Loucy (cell line): ENCODE data around the gene CTNND2.

ENCODE experiments used
- H2AFZ ChIP-seq: fragments of 200-600 bp; sonication (generic); 2 replicates; pipeline ENCODE4 v1.6.0; 2016; ENCODE audit warnings: antibody characterized with exemption, mild to moderate bottlenecking, low read length, moderate library complexity
- H3F3A ChIP-seq: fragments of 200-600 bp; 2 replicates; pipeline ENCODE4 v1.6.0; 2016; ENCODE audit warnings: antibody characterized with exemption, low read depth, mild to moderate bottlenecking
- H3K27me3 ChIP-seq: fragments of 200-600 bp; sonication (generic); 2 replicates; pipeline ENCODE4 v1.6.1; 2014; ENCODE audit warnings: low read length, mild to moderate bottlenecking; ENCODE audit not compliant: insufficient read depth, poor library complexity, severe bottlenecking
- H3K36me3 ChIP-seq: fragments of 200-600 bp; sonication (generic); 2 replicates; pipeline ENCODE4 v1.6.1; 2016; ENCODE audit warnings: low read length; ENCODE audit not compliant: insufficient read depth
- H3K4me1 ChIP-seq: fragments of 200-600 bp; sonication (generic); 2 replicates; pipeline ENCODE4 v1.5.1; 2014; ENCODE audit warnings: low read length, mild to moderate bottlenecking; ENCODE audit not compliant: insufficient read depth, poor library complexity, severe bottlenecking
- H3K4me2 ChIP-seq: fragments of 200-600 bp; sonication (generic); 2 replicates; pipeline ENCODE4 v1.6.0; 2014; ENCODE audit warnings: antibody characterized with exemption, low read length, low read depth, mild to moderate bottlenecking; ENCODE audit not compliant: poor library complexity, severe bottlenecking
- H3K4me3 ChIP-seq: fragments of 200-600 bp; sonication (generic); 2 replicates; pipeline ENCODE4 v1.5.1; 2014; ENCODE audit warnings: low read length, mild to moderate bottlenecking, mixed read lengths; ENCODE audit not compliant: poor library complexity, severe bottlenecking
- H3K79me2 ChIP-seq: fragments of 200-600 bp; sonication (generic); 2 replicates; pipeline ENCODE4 v1.6.1; 2014; ENCODE audit warnings: low read length; ENCODE audit not compliant: insufficient read depth
- H3K9ac ChIP-seq: fragments of 200-600 bp; sonication (generic); 2 replicates; pipeline ENCODE4 v1.6.0; 2014; ENCODE audit warnings: mild to moderate bottlenecking, low read depth, low read length, moderate library complexity; ENCODE audit not compliant: poor library complexity, severe bottlenecking
- H3K9me2 ChIP-seq: fragments of 200-600 bp; sonication (generic); replicated peaks from 2 replicates; pipeline ENCODE4 v1.6.1; 2016; ENCODE audit warnings: low read depth, low read length, mixed read lengths
- H3K9me3 ChIP-seq: fragments of 200-600 bp; sonication (generic); 2 replicates; pipeline ENCODE4 v1.6.1; 2014; ENCODE audit warnings: mild to moderate bottlenecking, antibody characterized with exemption, low read length, low read depth; ENCODE audit not compliant: insufficient read depth
- H4K20me1 ChIP-seq: fragments of 200-600 bp; sonication (generic); 2 replicates; pipeline ENCODE4 v1.6.0; 2014; ENCODE audit warnings: antibody characterized with exemption, low read length, mild to moderate bottlenecking; ENCODE audit not compliant: insufficient read depth, poor library complexity, severe bottlenecking
- CTCF ChIP-seq: fragments of 200-600 bp; sonication (generic); conservative IDR thresholded peaks from 2 replicates; pipeline ENCODE4 v1.5.1; 2014; ENCODE audit warnings: mild to moderate bottlenecking, antibody characterized with exemption, low read length
- EZH2phosphoT487 ChIP-seq: fragments of 200-600 bp; IDR thresholded peaks from 2 replicates; pipeline ENCODE4 v1.6.1; 2018; ENCODE audit warnings: antibody characterized with exemption, mild to moderate bottlenecking, moderate library complexity, borderline replicate concordance

Gene CTNND2

GRCh38 chr5:10923310-10923709 lies 980.9 kb downstream of the CTNND2 start:
- H3K9me3 ChIP-seq: no peaks in the 10 kb centered on the region
- H3K27me3 ChIP-seq: no peaks in the 10 kb centered on the region
- H3K4me2 ChIP-seq: no peak overlapping the region
- no peaks in the 10 kb centered on the region for H3K79me2 ChIP-seq
- no peak overlapping the region for H3K4me3 ChIP-seq
- no peak overlapping the region for H2AFZ ChIP-seq
- no peak overlapping the region for H3K9ac ChIP-seq
- TF ChIP-seq EZH2phosphoT487 (no peak), CTCF (no peak)
- H4K20me1 ChIP-seq: no peaks in the 10 kb centered on the region
- H3K4me1 ChIP-seq: no peaks in the 10 kb centered on the region
- H3K9me2 ChIP-seq: no peaks in the 10 kb centered on the region
- no peaks in the 10 kb centered on the region for H3K36me3 ChIP-seq
- no peaks in the 10 kb centered on the region for H3F3A ChIP-seq
